Stimulated activated CD8-positive, alpha-beta memory T cell treated with anti-CD3 and anti-CD28 coated beads, Interleukin-7, amount 100 ng/mL, for 24 hours (primary cell): ENCODE measurements around the gene PHLDA1.

ENCODE experiments used
- DNase-seq: peaks from one replicate; pipeline ENCODE4 v3.0.0-alpha.2; 2020; ENCODE audit warnings: low read depth

The PHLDA1 gene

DNA sequence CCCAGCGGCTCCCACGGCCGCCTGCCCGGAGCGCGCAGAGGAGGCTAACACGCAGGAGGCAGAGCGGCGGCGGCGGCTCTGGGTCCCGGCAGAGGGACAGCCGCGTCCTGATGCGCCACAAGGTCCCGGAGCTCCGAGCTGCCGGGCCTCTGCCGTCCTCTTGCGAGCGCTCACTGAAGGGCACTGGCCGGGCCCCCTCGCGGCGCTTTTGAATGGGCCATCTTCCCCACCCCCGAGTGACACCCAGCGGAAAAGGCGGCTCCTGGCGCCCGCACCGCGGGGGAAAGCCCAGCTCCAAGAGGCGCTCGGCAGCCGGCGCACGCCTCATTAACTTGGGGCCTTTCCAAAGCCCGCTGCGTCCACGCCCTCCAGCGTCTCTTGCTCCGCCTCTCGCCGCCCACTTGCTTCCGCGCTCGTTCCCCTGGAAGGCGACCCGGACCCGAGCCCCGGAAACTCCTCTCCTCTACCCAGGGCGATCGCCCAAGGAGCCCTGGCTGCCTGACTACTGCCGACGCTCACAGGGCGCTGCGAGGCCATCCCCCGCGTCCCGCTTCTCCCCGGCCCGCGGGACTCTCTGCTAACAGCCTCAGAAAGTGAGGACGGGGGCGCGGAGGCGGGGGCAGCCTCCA lies at the start of gene PHLDA1:
PHLDA1 (minus strand) TSS at position 363 of the 629 bp plus-strand sequence.
- DNase-seq: peak; percentile 86

DNA sequence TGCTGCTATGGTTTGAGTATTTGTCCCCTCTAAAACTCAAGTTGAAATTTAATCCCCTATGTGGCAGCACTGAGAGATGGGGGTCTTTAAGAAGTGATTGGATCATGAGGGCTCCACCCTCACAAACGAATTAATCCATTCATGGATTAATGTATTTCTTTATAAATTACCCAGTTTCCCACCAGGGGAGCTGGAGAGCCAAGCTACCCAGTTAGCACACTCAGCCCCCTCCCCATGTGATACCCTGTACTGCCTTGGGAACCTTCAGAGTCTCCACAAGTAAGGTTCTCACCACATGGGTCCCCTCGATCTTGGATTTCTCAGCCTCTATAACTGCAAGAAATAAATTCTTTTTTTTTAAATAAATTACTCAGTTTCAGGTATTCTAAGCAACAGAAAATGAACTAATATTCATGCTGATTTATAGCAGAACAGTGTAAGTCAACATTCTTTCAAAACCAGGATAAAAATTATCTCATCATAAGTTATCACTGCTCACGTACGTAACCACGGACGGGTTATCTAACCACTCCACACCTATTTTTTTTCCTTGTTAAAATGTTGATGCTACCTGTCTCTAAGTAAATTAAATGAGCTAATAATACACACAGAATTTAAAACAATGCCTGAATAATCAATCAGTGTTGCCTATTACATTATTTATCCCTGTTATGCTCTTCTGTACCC lies 49.3 kb upstream of the PHLDA1 start:
- no peak for DNase-seq

DNA sequence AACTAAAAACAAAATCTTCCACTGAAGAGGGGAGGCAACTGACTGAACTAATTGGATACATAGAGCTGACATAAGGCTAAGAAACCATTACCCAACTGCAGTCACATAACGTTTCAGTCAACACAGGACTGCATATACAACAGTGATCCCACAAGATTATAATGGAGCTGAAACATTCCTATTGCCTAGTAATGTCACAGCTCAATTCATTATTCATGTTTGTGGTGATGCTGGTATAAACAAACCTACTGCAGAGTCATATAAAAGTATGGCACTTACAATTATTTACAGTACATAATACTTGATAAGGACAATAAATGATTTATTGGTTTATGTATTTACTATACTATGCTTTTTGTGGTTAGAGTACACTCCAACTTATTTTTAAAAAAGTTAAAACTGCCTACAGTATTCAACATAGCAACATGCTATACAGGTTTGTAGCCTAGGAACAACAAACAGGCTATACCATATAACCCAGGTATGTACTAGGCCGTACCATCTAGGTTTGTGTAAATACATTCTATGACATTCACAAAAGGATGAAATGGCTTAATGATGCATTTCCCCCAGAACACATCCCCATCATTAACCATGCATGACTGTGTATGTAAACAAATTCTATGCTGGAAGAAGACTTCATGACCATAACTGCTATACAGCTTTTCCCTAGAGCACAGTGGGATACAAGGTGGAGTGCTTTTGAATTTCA lies 48.6 kb upstream of the PHLDA1 start:
- no peak for DNase-seq

GRCh38 chr12:76078748-76079147 lies 47.2 kb upstream of the PHLDA1 start:
- DNase-seq: no peak

GRCh38 chr12:76075448-76075847 lies 43.9 kb upstream of the PHLDA1 start:
- no peak for DNase-seq

DNA sequence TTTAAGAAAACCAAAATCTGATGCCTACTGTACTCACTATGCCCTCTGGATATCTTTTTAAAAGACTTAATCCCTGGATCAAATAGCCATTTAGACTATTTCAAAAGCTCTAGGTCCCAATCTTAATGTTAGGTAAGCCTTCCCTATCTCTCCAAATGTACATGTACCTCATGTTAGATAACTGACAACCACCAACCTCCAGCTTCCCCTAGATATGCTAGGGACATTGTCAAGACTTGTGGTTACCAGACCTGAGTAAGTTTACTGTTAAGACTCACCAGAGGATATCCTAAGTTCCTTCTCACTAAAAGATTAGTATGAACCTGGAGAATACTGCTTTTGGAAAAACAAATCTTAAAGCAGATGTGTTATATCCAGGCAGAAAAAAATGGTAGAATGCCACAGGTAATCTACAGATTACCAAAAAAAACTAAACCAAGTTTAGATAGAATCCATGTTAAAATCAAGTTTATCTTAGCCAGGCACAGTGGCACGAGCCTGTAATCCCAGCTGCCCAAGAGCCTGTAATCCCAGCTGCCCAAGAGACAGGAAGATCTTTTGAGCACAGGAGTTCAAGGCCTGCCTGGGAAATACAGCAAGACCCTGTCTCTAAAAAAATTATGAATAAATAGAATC lies 43.2 kb upstream of the PHLDA1 start:
- no peak for DNase-seq

GRCh38 chr12:76073561-76073960 lies 42.0 kb upstream of the PHLDA1 start:
- DNase-seq: no peak

GRCh38 chr12:76072568-76072967 lies 41.0 kb upstream of the PHLDA1 start:
- DNase-seq: no peak

DNA sequence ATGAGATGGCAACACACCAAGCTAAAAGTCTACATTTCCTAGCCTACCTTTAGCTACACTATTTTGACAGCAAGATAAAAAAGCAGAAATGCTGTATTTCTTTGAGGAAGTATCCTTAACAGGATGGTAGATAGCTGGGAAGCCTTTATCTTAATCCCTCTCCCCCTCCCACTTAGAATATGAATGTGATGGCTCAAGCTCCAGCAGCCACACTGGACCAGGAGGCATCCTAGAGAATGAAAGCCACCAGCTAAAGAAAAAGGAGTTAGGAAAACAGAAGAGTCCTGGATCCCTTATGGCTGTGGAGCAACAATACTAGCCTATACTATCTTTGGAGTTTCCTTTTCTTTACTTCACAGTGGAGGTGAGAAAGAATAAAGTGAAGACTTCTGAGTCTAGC lies 37.8 kb upstream of the PHLDA1 start:
- DNase-seq: no peak

DNA sequence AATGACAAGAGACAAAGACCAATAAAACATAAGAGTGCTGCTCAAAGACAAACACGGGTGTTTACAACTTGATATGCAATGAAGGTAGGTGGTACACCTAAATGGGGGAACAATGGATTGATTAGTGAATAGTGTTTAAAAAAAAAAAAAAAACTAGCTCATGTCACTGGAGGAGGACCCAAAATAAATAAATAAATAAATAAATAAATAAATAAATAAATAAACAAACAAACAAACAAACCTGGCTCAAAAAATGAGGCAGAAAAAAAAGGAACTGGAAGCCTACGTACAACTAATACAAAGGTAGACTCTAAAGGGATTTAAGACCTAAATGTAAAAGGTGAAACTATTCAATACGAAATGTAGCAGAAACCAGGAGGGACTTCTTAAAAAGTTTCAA lies 34.3 kb upstream of the PHLDA1 start:
- DNase-seq: no peak

DNA sequence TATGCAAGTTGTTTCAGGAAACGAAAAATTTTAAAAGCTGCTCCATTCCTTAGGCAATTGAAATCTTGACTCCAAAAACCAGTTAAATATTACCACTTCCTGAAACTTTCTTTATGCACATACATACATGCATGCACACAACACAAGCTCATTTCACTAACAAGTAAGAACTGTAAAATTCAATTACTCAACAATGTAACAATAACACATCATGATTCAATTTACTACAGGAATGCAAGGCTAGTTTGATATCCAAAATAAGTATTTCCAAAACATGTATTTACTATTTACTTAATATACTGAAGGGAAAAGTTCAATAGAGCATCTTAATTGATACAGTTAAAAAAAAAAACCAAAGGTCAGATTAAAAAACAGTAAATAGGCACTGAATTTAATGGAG lies 33.3 kb upstream of the PHLDA1 start:
- DNase-seq: no peak

- DNase-seq: no peak
Measured at GRCh38 chr12:76060111-76060510, 28.5 kb upstream of the PHLDA1 start.

DNA sequence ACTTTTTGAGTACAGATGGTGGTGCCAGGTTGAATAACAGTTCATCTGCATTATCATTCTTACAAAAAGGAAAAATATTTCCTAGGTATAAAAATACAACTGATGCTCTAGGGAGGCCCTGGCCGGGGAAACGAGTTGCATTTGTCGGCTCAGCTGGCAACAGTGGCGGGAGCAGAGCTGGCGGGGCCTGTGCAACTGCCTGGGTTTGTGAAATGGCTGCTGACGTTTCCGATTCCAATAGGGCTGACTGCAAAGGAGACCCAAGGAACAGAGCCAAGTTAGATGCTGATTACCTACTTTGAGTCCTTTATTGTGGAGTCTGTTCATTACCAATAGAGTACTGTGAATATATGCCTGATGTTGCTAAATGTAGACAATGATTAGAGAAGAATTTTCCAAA lies 25.8 kb upstream of the PHLDA1 start:
- no peak for DNase-seq

GRCh38 chr12:76055393-76055792 lies 23.8 kb upstream of the PHLDA1 start:
- no peak for DNase-seq

DNA sequence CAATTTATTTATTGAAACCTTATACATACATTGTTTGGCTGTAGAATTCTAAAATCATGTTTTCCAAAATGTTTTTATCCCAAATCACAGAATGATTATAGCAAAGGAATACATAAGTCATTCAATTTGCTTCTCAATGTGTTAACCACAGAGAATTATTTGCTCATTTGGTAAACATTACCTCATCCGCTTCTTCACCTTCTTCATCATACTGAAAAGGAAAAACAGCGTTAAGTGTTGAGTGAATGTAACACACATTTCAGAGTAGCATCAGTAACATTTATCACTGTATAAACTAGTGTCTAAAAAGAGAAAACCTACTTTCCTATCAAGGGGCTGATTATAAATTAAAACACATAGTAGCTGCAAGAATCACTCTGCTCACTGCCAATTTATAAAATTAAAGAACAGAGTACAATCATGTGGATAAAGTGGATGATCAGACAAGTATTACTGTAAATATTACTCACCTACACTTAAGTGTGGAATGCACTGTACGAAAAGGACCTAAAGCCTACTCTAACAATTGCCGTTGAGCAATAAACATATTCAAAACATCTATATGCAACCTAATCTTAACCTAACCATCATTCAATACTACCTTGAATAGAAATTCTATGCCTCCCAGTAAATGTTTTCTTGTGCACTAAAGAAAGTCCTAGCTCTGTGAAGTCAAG lies 18.1 kb upstream of the PHLDA1 start:
- no peak for DNase-seq

GRCh38 chr12:76047742-76048141 lies 16.2 kb upstream of the PHLDA1 start:
- DNase-seq: no peak

DNA sequence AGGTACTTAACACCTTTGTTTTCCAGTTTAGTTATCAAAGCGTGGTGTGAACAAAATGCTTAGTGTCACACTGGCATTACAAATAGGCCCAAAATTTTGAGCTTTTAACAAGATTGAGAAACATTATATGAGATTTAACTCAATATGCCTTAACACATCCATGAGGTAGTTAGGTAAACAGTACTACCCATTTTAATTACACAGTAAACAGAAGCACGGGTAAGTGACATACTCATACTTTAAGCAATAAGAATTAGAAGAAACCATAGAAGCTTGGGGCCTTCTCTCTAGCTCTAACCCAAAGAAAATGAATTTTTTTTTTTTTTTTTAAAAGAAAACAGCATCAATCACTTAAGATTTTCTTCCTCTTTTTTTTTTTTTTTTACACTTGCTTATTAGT lies 15.5 kb upstream of the PHLDA1 start:
- DNase-seq: no peak

DNA sequence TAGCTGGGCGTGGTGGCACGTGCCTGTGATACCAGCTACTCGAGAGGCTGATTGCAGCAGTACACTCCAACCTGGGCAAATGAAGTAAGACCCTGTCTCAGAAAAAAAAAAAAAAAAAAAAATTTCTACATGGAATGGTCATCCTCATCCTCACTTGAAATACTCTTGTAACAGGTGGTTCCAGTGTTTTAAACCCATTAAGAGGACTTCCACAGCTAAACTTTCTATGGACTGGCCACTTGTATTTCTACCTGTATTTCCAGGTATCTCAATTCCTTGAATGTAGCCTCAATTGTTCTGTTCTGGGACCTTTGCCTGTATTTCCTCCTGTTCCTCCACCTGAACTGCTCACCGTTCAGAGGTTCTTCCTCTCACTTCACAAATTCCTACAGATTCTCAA lies 11.8 kb upstream of the PHLDA1 start:
- no peak for DNase-seq

DNA sequence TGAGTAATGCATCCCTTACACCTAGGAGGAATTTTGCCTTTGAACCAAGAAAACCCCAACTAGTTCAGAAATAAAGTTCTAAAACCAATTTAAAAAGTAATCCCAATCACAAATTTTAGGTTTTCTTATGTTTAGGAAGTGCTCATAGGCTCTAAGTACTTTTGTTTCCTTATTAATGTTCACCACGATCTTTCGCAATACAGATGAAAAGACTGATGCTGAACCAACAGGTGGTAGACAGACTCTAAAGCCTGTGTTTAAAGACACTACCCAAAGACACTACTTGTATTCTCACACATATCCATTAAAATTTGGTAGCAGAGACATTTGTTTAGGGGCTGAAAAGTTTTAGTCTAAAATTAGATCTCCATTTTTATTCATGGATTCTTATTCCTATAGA lies 10.6 kb upstream of the PHLDA1 start:
- no peak for DNase-seq

DNA sequence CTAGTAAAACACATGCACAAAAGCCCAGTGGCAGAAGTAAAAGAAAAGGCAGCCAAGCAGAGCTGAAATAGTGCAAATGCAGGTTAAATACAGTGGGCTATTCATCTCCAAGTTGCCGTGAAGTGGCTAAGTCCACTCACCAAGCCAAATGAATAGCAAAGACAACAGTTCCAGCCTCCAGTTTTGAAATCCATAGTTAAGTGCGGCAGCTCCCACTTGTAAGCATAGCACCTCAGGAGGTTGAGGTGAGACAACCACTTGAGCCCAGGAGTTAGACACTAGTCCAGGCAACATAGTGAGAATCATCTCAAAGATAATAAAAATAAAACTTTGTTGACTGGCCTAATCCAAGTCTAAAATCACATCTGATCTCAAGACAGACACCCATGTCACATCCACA lies 9.8 kb upstream of the PHLDA1 start:
- DNase-seq: no peak

DNA sequence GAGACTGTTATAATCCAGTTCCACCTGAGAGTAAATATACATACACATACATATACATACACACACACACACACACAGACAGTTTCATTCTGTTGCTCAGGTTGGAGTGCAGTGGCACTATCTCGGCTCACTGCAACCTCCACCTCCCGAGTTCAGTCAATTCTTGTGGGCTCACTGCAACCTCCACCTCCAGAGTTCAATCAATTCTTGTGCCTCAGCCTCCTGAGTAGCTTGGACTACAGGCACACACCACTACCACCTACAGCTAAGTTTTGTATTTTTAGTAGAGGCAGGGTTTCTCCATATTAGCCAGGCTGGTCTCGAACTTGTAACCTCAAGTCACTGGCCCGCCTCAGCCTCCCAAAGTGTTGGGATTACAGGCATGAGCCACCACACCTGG lies 8.9 kb upstream of the PHLDA1 start:
- DNase-seq: no peak

GRCh38 chr12:76038176-76038575 lies 6.6 kb upstream of the PHLDA1 start:
- DNase-seq: no peak
